SK-N-SH (cell line): ENCODE measurements around the gene PAQR5. TPM values are rescaled to one million over a fixed set of nuclear protein-coding genes. Genes with fewer than 3 reads are reported as not detected.
A peak's percentile ranks its signal among the peaks of the same experiment; 100 is the strongest.

Experiments used
- CTCF ChIA-PET: fragments of 300-600, 350-600 bp; formaldehyde crosslinking; extraction: SDS; loops from one replicate; lab custom pipeline; 2021; lab: Yijun Ruan, JAX
- POLR2A ChIA-PET: fragments of 350-600 bp; sonication (Branson Sonifier 250); formaldehyde crosslinking; extraction: SDS; loops from one replicate; lab custom pipeline; 2020; ENCODE audit warnings: antibody characterized with exemption, inconsistent platforms; lab: Yijun Ruan, JAX
- DNase-seq: peaks from one replicate; pipeline ENCODE4 v3.0.0; 2012
- H2AFZ ChIP-seq: fragments of 200-600 bp; sonication (generic); 2 replicates; pipeline ENCODE4 v1.8.1; 2016; ENCODE audit warnings: antibody characterized with exemption, mild to moderate bottlenecking, low read depth
- H3F3A ChIP-seq: fragments of 200-600 bp; sonication (generic); replicated peaks from 2 replicates; pipeline ENCODE3; 2016; ENCODE audit warnings: antibody characterized with exemption, mild to moderate bottlenecking; ENCODE audit not compliant: insufficient read depth
- H3K27ac ChIP-seq, 2 experiments: fragments of 200-500 bp in 1 of 2; fragments of 200-600 bp in 1 of 2; sonication (Bioruptor generic) in 1 of 2; sonication (generic), shearing (Covaris generic) in 1 of 2; 2 replicates each; pipeline versions ENCODE4 v1.5.1 to v1.6.1; 2014 to 2016; ENCODE audit warnings: low read depth in 2 of 2, inconsistent platforms in 1 of 2, low read length in 1 of 2, mild to moderate bottlenecking in 1 of 2, mixed read lengths in 1 of 2
- H3K27me3 ChIP-seq: fragments of 200-600 bp; sonication (generic), shearing (Covaris generic); 2 replicates; pipeline ENCODE4 v1.6.1; 2016; ENCODE audit warnings: mixed run types; ENCODE audit not compliant: insufficient read depth
- H3K36me3 ChIP-seq, 2 experiments: fragments of 200-500 bp in 1 of 2; fragments of 200-600 bp in 1 of 2; sonication (Bioruptor generic) in 1 of 2; sonication (generic) in 1 of 2; replicated peaks in 1 of 2; 2 replicates each; pipeline versions ENCODE3 to v1.5.1; 2014 to 2016; ENCODE audit warnings: low read length in 1 of 2, mild to moderate bottlenecking in 1 of 2; ENCODE audit not compliant: insufficient read depth in 2 of 2, control insufficient read depth in 1 of 2
- H3K4me1 ChIP-seq, 2 experiments: fragments of 200-500 bp in 1 of 2; fragments of 200-600 bp in 1 of 2; sonication (Bioruptor generic) in 1 of 2; sonication (generic), shearing (Covaris generic) in 1 of 2; 2 replicates each; pipeline versions ENCODE4 v1.5.1 to v1.6.1; 2014 to 2016; ENCODE audit warnings: low read depth in 1 of 2, low read length in 1 of 2, mixed run types in 1 of 2; ENCODE audit not compliant: insufficient read depth in 2 of 2, control insufficient read depth in 1 of 2
- H3K4me2 ChIP-seq: fragments of 200-600 bp; sonication (generic), shearing (Covaris generic); 2 replicates; pipeline ENCODE4 v1.6.1; 2017; ENCODE audit warnings: mixed run types
- H3K4me3 ChIP-seq, 2 experiments: fragments of 200-500 bp in 1 of 2; fragments of 200-600 bp in 1 of 2; sonication (Bioruptor generic) in 1 of 2; sonication (generic), shearing (Covaris generic) in 1 of 2; 2 replicates each; pipeline versions ENCODE4 v1.5.1 to v1.8.1; 2014 to 2016; ENCODE audit warnings: low read depth in 2 of 2, inconsistent platforms in 1 of 2, low read length in 1 of 2, mild to moderate bottlenecking in 1 of 2, mixed read lengths in 1 of 2, moderate library complexity in 1 of 2
- H3K79me2 ChIP-seq: fragments of 200-600 bp; sonication (generic); 2 replicates; pipeline ENCODE4 v1.8.1; 2017; ENCODE audit warnings: mild to moderate bottlenecking; ENCODE audit not compliant: insufficient read depth
- H3K9ac ChIP-seq: fragments of 200-600 bp; sonication (generic); 2 replicates; pipeline ENCODE4 v1.6.1; 2017; ENCODE audit warnings: mixed run types
- H3K9me2 ChIP-seq: fragments of 200-600 bp; sonication (generic); 2 replicates; pipeline ENCODE4 v1.6.1; 2017; ENCODE audit warnings: mixed run types
- H3K9me3 ChIP-seq: fragments of 200-600 bp; sonication (generic); 2 replicates; pipeline ENCODE4 v1.6.1; 2017; ENCODE audit warnings: mixed run types, mild to moderate bottlenecking, moderate library complexity
- H4K20me1 ChIP-seq: fragments of 200-600 bp; sonication (generic); 2 replicates; pipeline ENCODE4 v1.6.1; 2017; ENCODE audit warnings: mild to moderate bottlenecking, mixed run types; ENCODE audit not compliant: insufficient read depth
- NFIC ChIP-seq: IDR thresholded peaks from 2 replicates; pipeline ENCODE4 v1.4.0; 2012; ENCODE audit warnings: borderline replicate concordance
- NRF1 ChIP-seq: IDR thresholded peaks from 2 replicates; pipeline ENCODE4 v1.6.1; 2012; ENCODE audit warnings: low read depth, mild to moderate bottlenecking, low read length
- POLR2AphosphoS5 ChIP-seq: IDR thresholded peaks from 2 replicates; pipeline ENCODE4 v1.6.1; 2012; ENCODE audit warnings: low read depth, low read length
- RCOR1 ChIP-seq: fragments of 150-350 bp; IDR thresholded peaks from 2 replicates; pipeline ENCODE4 v1.6.1; 2017; ENCODE audit warnings: antibody characterized with exemption, low read length
- RFX5 ChIP-seq: IDR thresholded peaks from 2 replicates; pipeline ENCODE4 v1.6.1; 2012; ENCODE audit warnings: mild to moderate bottlenecking, improper control_type of control experiment, low read length
- RXRA ChIP-seq: IDR thresholded peaks from 2 replicates; pipeline ENCODE4 v1.4.0; 2012; ENCODE audit warnings: low read depth, mild to moderate bottlenecking, borderline replicate concordance
- SMC3 ChIP-seq: IDR thresholded peaks from 2 replicates; pipeline ENCODE4 v1.6.1; 2012; ENCODE audit warnings: low read depth, low read length, improper control_type of control experiment
- TCF12 ChIP-seq: IDR thresholded peaks from 2 replicates; pipeline ENCODE4 v1.4.0; 2012
- WGBS: methylation state at CpG from one replicate; pipeline ENCODE4 v1.1.6; 2017; ENCODE audit warnings: low lambda C conversion rate; 5-methylcytosine and 5-hydroxymethylcytosine counted together
- polyA plus RNA-seq, 3 experiments: library from polyadenylated mRNA; depleted of rRNA; stranded (reverse); fragments of >200 nt; gene quantifications; 2 replicates each; pipeline ENCODE4 v1.2.3, GENCODE V29; 2012

Gene PAQR5
- polyA plus RNA-seq, 1 of the 3 experiments (the other 2 are of a cell fraction) = 3.9 TPM

GRCh38 chr15:69314131-69314530 lies 15.4 kb downstream of the PAQR5 start:
- CTCF ChIA-PET = no interaction called here
- 95% methylated on average over 6 of the region's 6 CpGs for WGBS
- Histone ChIP-seq H3K9me2 (no peaks in the 10 kb centered on the region), H3K9me3 (no peaks in the 10 kb centered on the region), H3K27me3 (no peaks in the 10 kb centered on the region), H3K36me3 (no peaks in the 10 kb centered on the region), H2AFZ (no peak overlapping the region), H3K27ac (no peak overlapping the region), H4K20me1 (no peaks in the 10 kb centered on the region), H3K4me3 (no peak overlapping the region), H3K79me2 (no peaks in the 10 kb centered on the region), H3K4me2 (no peak overlapping the region), H3F3A (peaks cover 3% of the 10 kb centered on the region), H3K9ac (no peak overlapping the region), H3K4me1 (no peaks in the 10 kb centered on the region)
- POLR2A ChIA-PET = no interaction called here
- TF ChIP-seq NRF1 = no peak
- TF ChIP-seq TCF12 = no peak
- TF ChIP-seq RXRA = no peak
- no peak for TF ChIP-seq RCOR1
- DNase-seq = no peak

- H3K9ac ChIP-seq = no peak overlapping the region
- peaks cover 3% of the 10 kb centered on the region for H3F3A ChIP-seq
- no peaks in the 10 kb centered on the region for H3K27me3 ChIP-seq
- TF ChIP-seq SMC3 (no peak), POLR2AphosphoS5 (no peak), NFIC (no peak), RFX5 (no peak)
- no peak overlapping the region for H3K4me3 ChIP-seq
- H2AFZ ChIP-seq = no peak overlapping the region
- H3K27ac ChIP-seq = no peak overlapping the region
- H3K36me3 ChIP-seq = no peaks in the 10 kb centered on the region
- ChIA-PET POLR2A (no interaction called here), CTCF (no interaction called here)
- no peaks in the 10 kb centered on the region for H4K20me1 ChIP-seq
- no peaks in the 10 kb centered on the region for H3K9me2 ChIP-seq
- DNase-seq = no peak
- no peaks in the 10 kb centered on the region for H3K79me2 ChIP-seq
- no peaks in the 10 kb centered on the region for H3K9me3 ChIP-seq
- peaks cover 0 to 3% of the 10 kb centered on the region in 2 experiments; a peak in 2 of 4 replicates for H3K4me1 ChIP-seq
- no peak overlapping the region for H3K4me2 ChIP-seq
- WGBS = 100% methylated on average over 2 of the region's 8 CpGs
Measured at GRCh38 chr15:69314736-69315135, 16.0 kb downstream of the PAQR5 start.

- H3K4me1 ChIP-seq = peaks cover 0 to 8% of the 10 kb centered on the region in 2 experiments; a peak in 2 of 4 replicates
- no peak overlapping the region for H2AFZ ChIP-seq
- H3K9me2 ChIP-seq = no peaks in the 10 kb centered on the region
- no peaks in the 10 kb centered on the region for H3K36me3 ChIP-seq
- H3K9me3 ChIP-seq = no peaks in the 10 kb centered on the region
- 83% methylated on average over 9 of the region's 9 CpGs for WGBS
- ChIA-PET CTCF (interaction anchor here (0.7 kb wide), 1 partner anchor 140 kb away, joined by 3 read pairs; no protein-coding TSS in a partner anchor), POLR2A (no interaction called here)
- H3K27ac ChIP-seq = no peak overlapping the region
- H3K4me3 ChIP-seq = no peak overlapping the region
- no peak overlapping the region for H3K9ac ChIP-seq
- H3K79me2 ChIP-seq = no peaks in the 10 kb centered on the region
- H3F3A ChIP-seq = peaks cover 3% of the 10 kb centered on the region
- no peak for TF ChIP-seq POLR2AphosphoS5
- TF ChIP-seq, all 33 proteins: peak for 0
- no peaks in the 10 kb centered on the region for H4K20me1 ChIP-seq
- no peaks in the 10 kb centered on the region for H3K27me3 ChIP-seq
- DNase-seq = peak; percentile 3
- H3K4me2 ChIP-seq = no peak overlapping the region
Measured at GRCh38 chr15:69315402-69316110, 16.8 kb downstream of the PAQR5 start.
